GM21367 (cell line): ENCODE results near the gene SMYD4.
"Not testable (repeated sequence)": the region's sequence is repeated elsewhere in the genome, so short reads cannot be mapped to it uniquely, and the experiment has no call there.

ENCODE experiments used
- ATAC-seq: cut with Tn5 transposase; IDR thresholded peaks from one replicate; pipeline ENCODE4 v1.9.1; 2021; ENCODE audit not compliant: unreplicated experiment

SMYD4 gene

GRCh38 chr17:1783834-1784611 is 45.7 kb downstream of the SMYD4 start:
- ATAC-seq: no peak

GRCh38 chr17:1783271-1783670 is 46.4 kb downstream of the SMYD4 start:
- no peak for ATAC-seq

- no peak for ATAC-seq
These were observed 47.5 kb downstream of the SMYD4 start for GRCh38 chr17:1782171-1782567.

GRCh38 chr17:1779571-1780131 is 50.1 kb downstream of the SMYD4 start:
- ATAC-seq: no peak

- ATAC-seq: no peak
These were observed 52.8 kb downstream of the SMYD4 start for GRCh38 chr17:1776857-1777256.

- no peak for ATAC-seq
These were observed 53.4 kb downstream of the SMYD4 start for GRCh38 chr17:1776328-1776727.

GRCh38 chr17:1774390-1775176 is 55.1 kb downstream of the SMYD4 start:
- ATAC-seq: no peak

GRCh38 chr17:1773696-1774181 is 56.0 kb downstream of the SMYD4 start:
- no peak for ATAC-seq

GRCh38 chr17:1773000-1773695 is 56.6 kb downstream of the SMYD4 start:
- not testable (repeated sequence) for ATAC-seq

- ATAC-seq: no peak
These were observed 59.8 kb downstream of the SMYD4 start for GRCh38 chr17:1769822-1770477.

GRCh38 chr17:1767358-1767757 is 62.3 kb downstream of the SMYD4 start:
- ATAC-seq: no peak

GRCh38 chr17:1766382-1767135 is 63.1 kb downstream of the SMYD4 start:
- ATAC-seq: no peak

GRCh38 chr17:1765576-1765975 is 64.1 kb downstream of the SMYD4 start:
- ATAC-seq: no peak

- ATAC-seq: not testable (repeated sequence)
These were observed 65.0 kb downstream of the SMYD4 start for GRCh38 chr17:1764705-1765104.

- ATAC-seq: no peak
These were observed 65.4 kb downstream of the SMYD4 start for GRCh38 chr17:1764284-1764683.

GRCh38 chr17:1762901-1763898 is 66.5 kb downstream of the SMYD4 start:
- ATAC-seq: no peak

GRCh38 chr17:1762233-1762900 is 67.3 kb downstream of the SMYD4 start:
- no peak for ATAC-seq

- no peak for ATAC-seq
These were observed 70.2 kb downstream of the SMYD4 start for GRCh38 chr17:1759529-1759928.
